ENCODE measurements around the gene REXO1.

The REXO1 gene

DNA sequence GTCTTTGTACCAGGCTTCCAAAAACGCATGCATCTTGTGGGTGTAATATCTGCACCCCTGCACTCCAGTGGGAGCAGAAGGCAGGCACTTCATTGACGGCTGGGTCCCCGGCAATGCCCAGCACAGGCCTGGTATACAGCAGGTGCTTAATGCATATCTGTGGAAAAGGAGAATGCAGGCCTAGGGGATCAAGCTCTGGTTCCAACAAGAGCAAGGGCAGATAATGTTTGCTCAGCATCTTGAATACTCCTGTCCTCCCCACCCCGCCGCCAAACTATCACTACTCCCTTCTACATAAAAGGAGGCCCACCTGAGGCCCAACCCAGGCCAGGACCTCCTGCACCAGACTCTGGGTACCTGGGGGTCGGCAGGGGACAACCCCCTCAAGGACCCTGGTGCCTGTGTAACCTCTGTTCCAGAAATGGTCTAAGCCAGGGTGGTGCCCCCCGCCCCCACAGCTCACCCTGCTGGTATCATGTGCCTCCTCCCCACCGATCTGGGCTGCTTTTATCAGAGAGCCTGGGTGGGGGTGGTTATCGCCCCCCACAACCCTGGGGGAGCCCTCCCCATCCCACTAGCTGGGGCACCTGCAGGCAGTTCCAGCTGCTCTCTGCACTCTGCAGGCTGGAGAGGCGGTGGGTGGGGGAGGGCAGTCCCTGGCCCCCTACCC lies 10.3 kb upstream of the REXO1 start:
- Histone ChIP-seq H3K27me3 (ENCODE audit: insufficient read depth, low read length) (peaks cover 26% of the 10 kb centered on the region), H3K4me3 (ENCODE audit: low read length) (no peak overlapping the region), H3K9ac (ENCODE audit: low read depth, low read length) (no peak overlapping the region; the same call in 1 of the 2 replicates), H3K27ac (ENCODE audit: low read depth, low read length) (no peak overlapping the region), H3K4me1 (ENCODE audit: insufficient read depth, low read length) (peaks cover 49% of the 10 kb centered on the region), H3K9me3 (ENCODE audit: insufficient read depth, low read depth, low read length) (no peaks in the 10 kb centered on the region), H3K36me3 (ENCODE audit: insufficient read depth, low read length) (no peaks in the 10 kb centered on the region)
- 82% methylated on average over 10 of the region's 10 CpGs for WGBS

DNA sequence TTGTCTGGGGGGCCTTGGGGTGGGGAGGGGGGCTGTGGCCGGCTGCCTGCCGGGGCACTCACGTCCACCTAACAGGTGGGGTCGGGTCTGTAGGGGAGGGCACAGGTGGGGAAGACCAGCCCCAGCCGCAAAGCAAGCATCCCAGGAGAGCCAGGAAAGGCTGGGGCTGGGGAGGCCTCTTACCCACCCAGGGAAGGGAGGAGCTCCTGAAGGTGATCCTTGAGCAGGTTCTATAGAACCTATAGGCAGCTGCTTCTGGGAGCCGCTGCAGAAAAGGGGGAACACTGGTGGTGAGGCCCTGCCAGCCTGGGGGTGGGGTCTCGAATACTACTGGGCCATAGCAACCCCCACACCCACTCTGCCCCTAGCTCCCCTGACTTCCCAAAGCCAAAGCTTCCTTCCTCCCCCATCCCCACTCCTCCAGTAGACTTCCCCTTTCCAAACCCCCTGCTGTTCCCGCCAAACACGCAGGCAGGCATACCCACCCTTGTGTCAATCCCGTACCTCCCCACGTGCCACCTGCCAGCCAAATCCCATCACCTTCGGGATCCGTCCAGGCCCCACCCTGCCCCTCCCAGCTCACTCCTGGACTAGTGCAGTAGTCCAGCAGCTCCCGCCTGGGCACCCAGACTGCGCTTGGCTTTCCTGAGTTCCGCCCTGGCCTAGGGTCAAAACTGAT lies 9.5 kb upstream of the REXO1 start:
- no peak overlapping the region; the same call in 1 of the 2 replicates for H3K27ac ChIP-seq (ENCODE audit: low read depth, low read length)
- no peaks in the 10 kb centered on the region for H3K36me3 ChIP-seq (ENCODE audit: insufficient read depth, low read length)
- H3K9me3 ChIP-seq (ENCODE audit: insufficient read depth, low read depth, low read length), result no peaks in the 10 kb centered on the region
- peak overlapping the region; percentile 47 for H3K4me3 ChIP-seq (ENCODE audit: low read length)
- H3K27me3 ChIP-seq (ENCODE audit: insufficient read depth, low read length), result peaks cover 26% of the 10 kb centered on the region
- WGBS, result 52% methylated on average over 16 of the region's 16 CpGs
- peaks cover 49% of the 10 kb centered on the region for H3K4me1 ChIP-seq (ENCODE audit: insufficient read depth, low read length)
- no peak overlapping the region; the same call in 1 of the 2 replicates for H3K9ac ChIP-seq (ENCODE audit: low read depth, low read length)

GRCh38 chr19:1856698-1857603 lies 8.7 kb upstream of the REXO1 start:
- Histone ChIP-seq H3K9me3 (ENCODE audit: insufficient read depth, low read depth, low read length) (no peaks in the 10 kb centered on the region), H3K36me3 (ENCODE audit: insufficient read depth, low read length) (no peaks in the 10 kb centered on the region), H3K27ac (ENCODE audit: low read depth, low read length) (peak overlapping the region; percentile 49; the same call in 1 of the 2 replicates), H3K4me3 (ENCODE audit: low read length) (peak overlapping the region; percentile 47), H3K4me1 (ENCODE audit: insufficient read depth, low read length) (peaks cover 49% of the 10 kb centered on the region), H3K9ac (ENCODE audit: low read depth, low read length) (peak overlapping the region; percentile 45), H3K27me3 (ENCODE audit: insufficient read depth, low read length) (peaks cover 19% of the 10 kb centered on the region)
- 13% methylated on average over 71 of the region's 73 CpGs for WGBS

DNA sequence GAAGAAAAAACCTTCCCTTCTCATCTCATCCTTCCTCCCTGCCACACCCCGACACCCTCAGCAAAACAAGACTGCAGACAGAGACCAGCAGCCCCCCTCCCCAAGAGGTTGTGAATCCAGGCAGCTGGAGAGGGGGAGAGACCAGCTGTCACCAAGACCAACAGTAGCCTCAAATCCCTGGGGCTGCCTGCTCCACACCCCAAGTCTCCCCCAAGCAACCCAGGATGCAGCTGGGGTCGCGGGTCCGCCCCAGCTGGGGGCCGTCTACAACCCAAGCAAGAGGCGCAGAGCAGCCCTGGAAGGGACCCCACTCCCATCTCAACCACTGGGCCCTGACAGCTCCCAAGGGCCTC lies 8.0 kb upstream of the REXO1 start:
- no peaks in the 10 kb centered on the region for H3K36me3 ChIP-seq (ENCODE audit: insufficient read depth, low read length)
- H3K4me3 ChIP-seq (ENCODE audit: low read length), result peak overlapping the region; percentile 47
- H3K27me3 ChIP-seq (ENCODE audit: insufficient read depth, low read length), result peaks cover 13% of the 10 kb centered on the region
- WGBS, result 74% methylated on average over 5 of the region's 6 CpGs
- H3K4me1 ChIP-seq (ENCODE audit: insufficient read depth, low read length), result peaks cover 45% of the 10 kb centered on the region
- no peak overlapping the region; the same call in 1 of the 2 replicates for H3K27ac ChIP-seq (ENCODE audit: low read depth, low read length)
- no peak overlapping the region for H3K9ac ChIP-seq (ENCODE audit: low read depth, low read length)
- no peaks in the 10 kb centered on the region for H3K9me3 ChIP-seq (ENCODE audit: insufficient read depth, low read depth, low read length)

DNA sequence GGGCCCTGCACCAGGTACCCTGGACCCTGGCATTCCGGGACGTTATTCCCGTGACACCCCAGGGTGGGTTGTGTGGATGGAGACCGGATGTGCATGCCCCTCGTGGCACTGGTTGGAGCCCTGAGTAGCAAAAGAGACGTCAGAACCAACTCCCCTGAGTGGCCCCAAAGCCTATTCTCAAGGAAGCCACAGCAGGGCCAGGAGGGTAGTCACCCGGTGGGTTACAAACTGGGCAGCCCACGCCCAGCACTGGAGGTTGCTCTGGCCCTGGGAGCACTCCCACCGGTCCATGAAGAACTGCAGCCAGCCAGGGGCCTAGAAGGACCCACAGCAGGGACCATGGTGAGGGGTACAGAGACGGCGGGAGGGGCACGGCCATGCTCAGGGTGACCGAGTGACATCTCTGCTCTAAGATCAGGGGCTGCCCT lies 7.6 kb upstream of the REXO1 start:
- Histone ChIP-seq H3K36me3 (ENCODE audit: insufficient read depth, low read length) (no peaks in the 10 kb centered on the region), H3K27me3 (ENCODE audit: insufficient read depth, low read length) (peaks cover 8% of the 10 kb centered on the region), H3K4me3 (ENCODE audit: low read length) (no peak overlapping the region), H3K9ac (ENCODE audit: low read depth, low read length) (no peak overlapping the region), H3K27ac (ENCODE audit: low read depth, low read length) (peak overlapping the region; percentile 57), H3K9me3 (ENCODE audit: insufficient read depth, low read depth, low read length) (no peaks in the 10 kb centered on the region), H3K4me1 (ENCODE audit: insufficient read depth, low read length) (peaks cover 40% of the 10 kb centered on the region)
- 57% methylated on average over 13 of the region's 13 CpGs for WGBS

GRCh38 chr19:1855040-1855827 lies 7.0 kb upstream of the REXO1 start:
- peaks cover 34% of the 10 kb centered on the region for H3K4me1 ChIP-seq (ENCODE audit: insufficient read depth, low read length)
- peaks cover 2% of the 10 kb centered on the region for H3K27me3 ChIP-seq (ENCODE audit: insufficient read depth, low read length)
- 10% methylated on average over 33 of the region's 33 CpGs for WGBS
- H3K9me3 ChIP-seq (ENCODE audit: insufficient read depth, low read depth, low read length), result no peaks in the 10 kb centered on the region
- H3K36me3 ChIP-seq (ENCODE audit: insufficient read depth, low read length), result no peaks in the 10 kb centered on the region
- peak overlapping the region; percentile 83 for H3K27ac ChIP-seq (ENCODE audit: low read depth, low read length)
- H3K4me3 ChIP-seq (ENCODE audit: low read length), result peak overlapping the region; percentile 31
- H3K9ac ChIP-seq (ENCODE audit: low read depth, low read length), result peak overlapping the region; percentile 21; the same call in 1 of the 2 replicates

DNA sequence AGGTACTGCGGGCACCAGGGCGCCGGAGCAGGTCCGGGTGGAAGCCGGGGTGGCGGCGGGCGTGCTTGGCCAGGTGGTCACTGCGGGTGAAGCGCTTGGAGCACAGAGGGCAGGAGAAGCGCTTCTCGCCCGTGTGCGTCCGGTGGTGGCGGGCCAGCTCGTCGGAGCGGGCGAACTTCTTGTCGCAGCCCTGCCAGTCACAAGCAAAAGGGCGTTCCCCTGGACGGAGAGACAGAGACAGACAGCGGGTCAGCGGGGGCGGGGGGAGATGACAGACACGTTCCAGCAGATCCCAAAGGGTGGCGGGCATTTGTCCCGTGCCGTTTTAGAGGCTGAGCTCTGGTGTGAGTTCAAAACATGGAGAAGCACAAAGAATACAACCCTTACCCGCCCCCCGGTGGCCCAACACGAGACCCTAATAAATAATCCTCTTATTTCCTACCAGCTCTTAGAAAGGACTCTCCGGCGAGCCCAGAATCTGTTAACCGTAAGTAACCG lies 6.3 kb upstream of the REXO1 start:
- peaks cover 29% of the 10 kb centered on the region for H3K4me1 ChIP-seq (ENCODE audit: insufficient read depth, low read length)
- peak overlapping the region; percentile 83 for H3K27ac ChIP-seq (ENCODE audit: low read depth, low read length)
- no peaks in the 10 kb centered on the region for H3K27me3 ChIP-seq (ENCODE audit: insufficient read depth, low read length)
- no peaks in the 10 kb centered on the region for H3K36me3 ChIP-seq (ENCODE audit: insufficient read depth, low read length)
- no peak overlapping the region for H3K4me3 ChIP-seq (ENCODE audit: low read length)
- no peaks in the 10 kb centered on the region for H3K9me3 ChIP-seq (ENCODE audit: insufficient read depth, low read depth, low read length)
- 76% methylated on average over 37 of the region's 37 CpGs for WGBS
- H3K9ac ChIP-seq (ENCODE audit: low read depth, low read length), result peak overlapping the region; percentile 21; the same call in 1 of the 2 replicates

DNA sequence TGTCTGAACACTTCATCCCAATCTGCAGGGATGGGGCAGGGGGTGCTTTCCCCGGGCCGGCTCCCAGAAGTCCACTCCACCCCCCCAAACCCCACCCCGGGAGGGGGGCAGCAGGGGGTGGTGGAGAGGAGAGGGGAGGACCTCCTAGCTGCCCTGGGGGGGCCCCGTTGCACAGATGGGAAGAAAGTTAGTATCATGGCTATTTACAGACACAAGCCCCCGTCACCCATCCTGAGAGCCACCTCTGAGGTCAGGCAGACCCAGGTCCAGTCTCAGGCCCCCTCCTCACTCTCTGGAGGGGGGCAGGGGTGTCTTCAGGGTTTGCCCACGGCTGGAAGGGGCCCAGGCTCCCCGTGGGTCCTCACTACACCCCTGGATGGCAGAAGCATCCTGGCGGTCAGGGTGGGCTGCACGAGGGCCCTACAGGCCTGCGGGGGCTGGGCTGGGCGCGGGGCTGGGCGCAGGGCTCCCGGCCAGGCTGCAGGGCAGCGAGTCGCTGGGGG lies 5.8 kb upstream of the REXO1 start:
- Histone ChIP-seq H3K4me3 (ENCODE audit: low read length) (no peak overlapping the region), H3K27me3 (ENCODE audit: insufficient read depth, low read length) (no peaks in the 10 kb centered on the region), H3K9me3 (ENCODE audit: insufficient read depth, low read depth, low read length) (no peaks in the 10 kb centered on the region), H3K9ac (ENCODE audit: low read depth, low read length) (no peak overlapping the region), H3K27ac (ENCODE audit: low read depth, low read length) (peak overlapping the region; percentile 83; the same call in 1 of the 2 replicates), H3K4me1 (ENCODE audit: insufficient read depth, low read length) (peaks cover 25% of the 10 kb centered on the region), H3K36me3 (ENCODE audit: insufficient read depth, low read length) (no peaks in the 10 kb centered on the region)
- 88% methylated on average over 13 of the region's 16 CpGs for WGBS

GRCh38 chr19:1853295-1854038 lies 5.2 kb upstream of the REXO1 start:
- no peaks in the 10 kb centered on the region for H3K27me3 ChIP-seq (ENCODE audit: insufficient read depth, low read length)
- no peak overlapping the region for H3K9ac ChIP-seq (ENCODE audit: low read depth, low read length)
- no peaks in the 10 kb centered on the region for H3K9me3 ChIP-seq (ENCODE audit: insufficient read depth, low read depth, low read length)
- no peak overlapping the region for H3K4me3 ChIP-seq (ENCODE audit: low read length)
- 57% methylated on average over 24 of the region's 27 CpGs for WGBS
- no peak overlapping the region for H3K27ac ChIP-seq (ENCODE audit: low read depth, low read length)
- no peaks in the 10 kb centered on the region for H3K36me3 ChIP-seq (ENCODE audit: insufficient read depth, low read length)
- peaks cover 23% of the 10 kb centered on the region for H3K4me1 ChIP-seq (ENCODE audit: insufficient read depth, low read length)
